DMS153 (cell line): ENCODE results near the gene ATP6V0A4.

ENCODE experiments used
- DNase-seq: peaks from one replicate; lab custom pipeline; 2025; lab: John Stamatoyannopoulos, UW

Gene ATP6V0A4

GRCh38 chr7:138662076-138662990 is 135.7 kb downstream of the ATP6V0A4 start:
- no peak for DNase-seq

GRCh38 chr7:138661069-138661635 is 136.8 kb downstream of the ATP6V0A4 start:
- no peak for DNase-seq

GRCh38 chr7:138658889-138659288 is 139.1 kb downstream of the ATP6V0A4 start:
- DNase-seq = no peak

GRCh38 chr7:138657854-138658386 is 140.1 kb downstream of the ATP6V0A4 start:
- DNase-seq = no peak

GRCh38 chr7:138656952-138657351 is 141.0 kb downstream of the ATP6V0A4 start:
- no peak for DNase-seq
